GM12801 (cell line): ENCODE data around the gene PLCG1.

ENCODE experiments used
- TF ChIP-seq, protein P1 (sequence below): IDR thresholded peaks from one replicate; pipeline ENCODE4 v1.5.1; 2011; ENCODE audit warnings: control low read depth; ENCODE audit not compliant: insufficient read length; ENCODE audit errors: extremely low read depth

PLCG1 gene

DNA sequence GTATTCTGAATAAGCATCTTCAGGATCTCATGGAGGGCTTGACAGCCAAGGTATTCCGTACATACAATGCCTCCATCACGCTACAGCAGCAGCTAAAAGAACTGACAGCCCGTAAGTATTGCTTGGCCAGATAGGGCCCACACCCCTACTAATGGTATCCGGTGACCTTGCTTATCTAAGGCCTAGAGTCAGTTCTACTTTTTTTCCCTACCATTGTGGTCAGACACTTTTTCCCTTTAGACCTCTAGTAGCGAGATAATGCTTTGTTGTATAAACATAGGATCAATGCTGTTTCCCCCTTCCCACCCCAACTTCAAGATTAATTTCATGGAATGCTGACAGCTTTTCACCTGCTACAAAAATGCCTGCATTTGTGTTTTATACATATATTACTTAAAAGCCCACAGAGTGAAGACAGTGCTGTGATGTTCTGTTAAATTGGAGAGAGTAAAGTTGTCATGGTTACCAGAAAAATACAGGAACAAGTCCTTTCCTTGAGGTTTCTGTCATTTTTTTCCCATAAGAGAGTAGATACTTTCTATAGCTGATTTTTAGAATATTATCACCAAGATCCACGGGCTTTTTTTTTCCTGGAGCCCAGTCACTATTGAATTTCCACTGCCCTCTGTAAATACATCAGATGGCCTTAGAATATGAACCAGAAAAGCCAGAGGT, 20.9 kb upstream of the PLCG1 start:
- TF ChIP-seq, protein P1, sequence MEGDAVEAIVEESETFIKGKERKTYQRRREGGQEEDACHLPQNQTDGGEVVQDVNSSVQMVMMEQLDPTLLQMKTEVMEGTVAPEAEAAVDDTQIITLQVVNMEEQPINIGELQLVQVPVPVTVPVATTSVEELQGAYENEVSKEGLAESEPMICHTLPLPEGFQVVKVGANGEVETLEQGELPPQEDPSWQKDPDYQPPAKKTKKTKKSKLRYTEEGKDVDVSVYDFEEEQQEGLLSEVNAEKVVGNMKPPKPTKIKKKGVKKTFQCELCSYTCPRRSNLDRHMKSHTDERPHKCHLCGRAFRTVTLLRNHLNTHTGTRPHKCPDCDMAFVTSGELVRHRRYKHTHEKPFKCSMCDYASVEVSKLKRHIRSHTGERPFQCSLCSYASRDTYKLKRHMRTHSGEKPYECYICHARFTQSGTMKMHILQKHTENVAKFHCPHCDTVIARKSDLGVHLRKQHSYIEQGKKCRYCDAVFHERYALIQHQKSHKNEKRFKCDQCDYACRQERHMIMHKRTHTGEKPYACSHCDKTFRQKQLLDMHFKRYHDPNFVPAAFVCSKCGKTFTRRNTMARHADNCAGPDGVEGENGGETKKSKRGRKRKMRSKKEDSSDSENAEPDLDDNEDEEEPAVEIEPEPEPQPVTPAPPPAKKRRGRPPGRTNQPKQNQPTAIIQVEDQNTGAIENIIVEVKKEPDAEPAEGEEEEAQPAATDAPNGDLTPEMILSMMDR, result no peak

DNA sequence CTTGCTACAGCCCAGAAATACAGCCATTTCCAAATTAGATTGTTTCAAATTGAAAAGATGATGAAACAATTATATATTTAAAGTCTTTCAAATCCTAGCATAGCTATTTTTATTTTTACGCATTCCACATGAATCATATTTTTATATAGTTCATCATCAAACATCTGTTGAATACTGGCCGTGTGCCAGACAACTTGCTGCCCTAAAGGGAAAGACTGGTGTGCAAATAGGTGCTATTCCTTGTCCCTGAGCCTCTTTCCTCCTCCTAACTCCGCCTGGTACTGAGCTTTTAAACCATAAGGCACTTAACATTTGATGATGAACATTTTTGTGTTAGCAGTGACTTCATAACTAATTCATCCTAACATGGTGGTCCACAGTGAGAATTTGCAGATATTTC, 18.7 kb upstream of the PLCG1 start:
- TF ChIP-seq, protein P1, result no peak

DNA sequence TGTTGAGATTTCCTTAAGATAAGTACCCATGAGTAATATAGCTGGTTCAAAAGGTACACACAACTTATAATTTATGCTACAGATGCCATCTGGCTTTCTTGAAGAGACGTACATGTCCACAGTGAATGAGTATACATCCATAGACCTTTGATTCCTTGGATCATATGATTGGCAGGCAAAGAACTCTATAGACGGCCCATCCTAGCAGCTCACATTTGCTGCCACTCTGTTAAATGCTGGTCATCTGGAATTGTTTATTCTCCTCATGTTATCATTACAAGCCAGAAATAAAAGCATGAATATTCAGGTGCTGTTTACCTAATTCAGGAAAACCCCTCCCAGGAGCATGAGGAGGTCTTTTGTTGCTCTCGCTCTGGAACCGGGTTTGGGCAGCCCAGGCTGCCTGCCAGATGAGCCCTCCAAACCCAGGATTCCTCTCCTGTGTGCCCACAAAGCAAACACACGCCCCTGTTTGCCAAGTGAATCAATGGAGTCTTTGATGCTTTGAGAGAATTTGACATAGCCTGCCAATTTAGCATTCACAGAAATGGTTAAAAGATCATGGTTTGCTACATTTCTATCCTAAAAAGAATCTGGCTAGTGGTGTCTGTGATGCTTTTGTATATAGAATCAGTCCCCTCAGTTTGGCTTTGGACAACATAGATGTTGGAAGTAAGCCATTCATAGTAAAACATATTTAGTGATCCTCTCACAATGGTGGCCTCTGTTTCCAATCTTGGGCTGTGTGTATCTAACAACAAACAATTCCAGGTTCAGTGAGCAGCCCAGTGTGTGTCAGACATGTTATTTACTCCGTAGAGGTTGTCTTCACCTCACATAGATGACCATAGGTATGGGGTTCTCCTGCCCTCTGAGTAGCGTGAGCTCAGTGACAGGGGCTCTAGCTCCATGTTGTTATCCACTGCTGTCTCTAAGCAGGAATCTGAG, 17.5 kb upstream of the PLCG1 start:
- TF ChIP-seq, protein P1, result no peak

DNA sequence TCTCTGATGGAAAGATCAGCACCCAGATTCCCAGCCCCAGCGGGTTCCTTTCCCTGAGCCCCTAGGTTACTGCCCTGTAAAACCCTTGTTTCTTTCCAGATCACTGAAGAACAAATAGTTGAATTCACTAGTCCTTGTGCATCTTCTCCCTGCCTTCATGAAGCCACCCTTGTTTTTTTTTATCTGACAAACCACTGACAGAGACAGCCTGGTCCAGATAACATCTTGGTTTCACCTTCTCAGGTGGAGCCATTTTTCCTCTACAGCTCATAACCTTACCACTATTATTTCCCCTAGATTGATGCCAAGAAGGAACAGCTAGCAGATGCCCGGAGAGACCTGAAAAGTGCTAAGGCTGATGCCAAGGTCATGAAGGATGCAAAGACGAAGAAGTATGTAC, 15.9 kb upstream of the PLCG1 start:
- TF ChIP-seq, protein P1, result no peak

DNA sequence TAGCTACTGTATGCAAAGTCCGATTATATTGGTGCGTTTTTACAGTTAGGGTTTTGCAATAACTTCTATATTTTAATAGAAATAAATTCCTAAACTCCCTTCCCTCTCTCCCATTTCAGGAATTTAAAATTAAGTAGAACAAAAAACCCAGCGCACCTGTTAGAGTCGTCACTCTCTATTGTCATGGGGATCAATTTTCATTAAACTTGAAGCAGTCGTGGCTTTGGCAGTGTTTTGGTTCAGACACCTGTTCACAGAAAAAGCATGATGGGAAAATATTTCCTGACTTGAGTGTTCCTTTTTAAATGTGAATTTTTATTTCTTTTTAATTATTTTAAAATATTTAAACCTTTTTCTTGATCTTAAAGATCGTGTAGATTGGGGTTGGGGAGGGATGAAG, 13.7 kb upstream of the PLCG1 start:
- TF ChIP-seq, protein P1, result no peak

DNA sequence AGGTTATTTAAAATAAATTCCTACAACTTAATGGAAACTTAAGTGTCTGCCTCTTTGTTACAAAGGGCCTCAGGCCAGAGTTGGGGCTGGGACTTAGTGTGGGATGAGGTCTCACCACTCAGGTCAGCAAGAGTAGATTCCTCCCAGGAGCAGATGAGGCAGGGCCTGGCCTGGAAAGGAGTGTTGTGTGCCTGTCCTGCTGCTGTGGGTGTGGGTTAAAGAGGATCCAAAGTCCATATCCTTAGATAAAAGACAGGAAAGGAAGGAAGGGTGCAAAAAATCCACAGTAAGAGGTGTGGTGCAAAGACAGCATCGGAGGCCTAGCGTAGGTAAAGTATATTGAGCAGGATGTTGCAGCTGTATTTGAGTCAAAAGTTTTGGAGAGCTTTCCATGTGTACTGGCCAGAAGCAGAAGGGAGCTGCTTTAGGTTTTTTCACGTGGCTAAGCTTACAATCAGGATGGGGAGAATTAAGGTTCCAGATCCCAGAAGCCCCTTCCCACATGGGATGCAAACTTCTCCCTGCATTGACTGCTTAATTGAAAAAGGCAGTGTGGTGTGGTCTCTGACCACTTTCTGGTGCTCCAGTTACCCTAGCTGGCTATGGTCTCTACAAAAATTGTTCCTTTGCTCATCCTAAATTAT, 12.8 kb upstream of the PLCG1 start:
- TF ChIP-seq, protein P1, result no peak
